ENCODE data around the gene SURF6. TPM values are rescaled to one million over a fixed set of nuclear protein-coding genes. Genes with fewer than 3 reads are reported as not detected.

The SURF6 gene
- total and polyA plus RNA-seq, 2 of the 8 experiments (the other 6 are each of a cell fraction or from before 2014, with no cell fraction given), result 6.1 to 23.7 TPM

DNA sequence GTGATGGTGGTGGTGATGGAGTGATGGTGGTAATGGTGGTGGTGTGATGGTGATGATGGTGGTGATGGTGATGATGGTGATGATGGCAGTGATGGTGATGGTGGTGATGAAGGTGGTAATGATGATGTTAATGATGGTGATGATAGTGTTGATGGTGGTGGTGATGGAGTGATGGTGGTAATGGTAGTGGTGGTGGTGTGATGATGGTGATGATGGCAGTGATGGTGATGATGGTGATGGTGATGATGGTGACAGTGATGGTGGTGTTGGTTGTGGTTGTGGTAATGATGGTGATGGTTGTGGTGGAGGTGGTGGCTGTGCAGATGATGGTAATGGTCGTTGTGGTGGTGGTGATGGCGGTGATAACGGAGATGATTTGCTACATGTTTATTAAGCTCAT, 47.5 kb upstream of the SURF6 start:
- WGBS, 2 experiments (ENCODE audit: extremely low coverage in 1 of 2, insufficient coverage in 1 of 2, insufficient read length in 1 of 2, insufficient replicate concordance in 2 of 2, low coverage in 1 of 2, low lambda C conversion rate in 2 of 2, missing lambda C conversion rate in 1 of 2), result 100% methylated on average over 3 of the region's 3 CpGs; no CpG with 5 or more reads in 1 of the 2 experiments
- Histone ChIP-seq H3K36me3 (ENCODE audit: control insufficient read depth in 2 of 4, insufficient read depth in 4 of 4, low read length in 3 of 4) (no peaks in the 10 kb centered on the region; a peak in 1 of 8 replicates), H3K79me1 (ENCODE audit: low read depth, low read length) (no peaks in the 10 kb centered on the region), H3K27me3 (replicated peaks in 1 of 4; ENCODE audit: control insufficient read depth in 3 of 4, extremely low read depth in 1 of 4, insufficient read depth in 3 of 4, low read length in 3 of 4) (peaks cover 0 to 2% (median under 1%) of the 10 kb centered on the region in 4 experiments; a peak in 3 of 7 replicates), H3K4ac (replicated peaks; ENCODE audit: insufficient read length, low read depth, low read length) (no peak overlapping the region), H2AFZ (ENCODE audit: low read length) (no peak overlapping the region), H2BK20ac (ENCODE audit: low read length) (no peak overlapping the region), H3K79me2 (ENCODE audit: control insufficient read depth in 1 of 2, insufficient read depth in 2 of 2, low read length in 2 of 2) (no peaks in the 10 kb centered on the region), H2BK5ac (ENCODE audit: low read depth, low read length) (no peak overlapping the region), H3K27ac (ENCODE audit: low read depth, low read length) (no peak overlapping the region), H2BK12ac (ENCODE audit: low read depth, low read length) (no peak overlapping the region), H4K91ac (replicated peaks; ENCODE audit: insufficient read length, low read length) (no peak overlapping the region), H3K4me1 (replicated peaks in 1 of 4; ENCODE audit: control insufficient read depth in 3 of 4, insufficient read depth in 4 of 4, low read length in 3 of 4) (no peaks in the 10 kb centered on the region; a peak in 1 of 7 replicates), H3K4me2 (ENCODE audit: insufficient read depth in 1 of 2, low read depth in 2 of 2, low read length in 2 of 2) (no peak overlapping the region), H3K9ac (replicated peaks in 1 of 4; ENCODE audit: extremely low read depth in 1 of 4, low read depth in 3 of 4, low read length in 3 of 4) (no peak overlapping the region), H4K20me1 (replicated peaks in 1 of 2; ENCODE audit: control insufficient read depth in 1 of 2, insufficient read depth in 2 of 2, low read length in 2 of 2) (peaks cover 0 to 15% of the 10 kb centered on the region in 2 experiments), H2AK5ac (ENCODE audit: low read depth, low read length) (no peak overlapping the region), H3K18ac (ENCODE audit: extremely low read depth, low read length) (no peak overlapping the region), H2BK120ac (replicated peaks; ENCODE audit: low read depth, low read length) (no peak overlapping the region), H3K4me3 (ENCODE audit: extremely low read depth in 1 of 4, insufficient read depth in 2 of 4, low read depth in 3 of 4, low read length in 4 of 4) (no peak overlapping the region), H3K23ac (ENCODE audit: insufficient read length) (no peak overlapping the region), H4K8ac (ENCODE audit: extremely low read depth, insufficient read depth, low read length) (no peak overlapping the region), H2BK15ac (ENCODE audit: low read length) (no peak overlapping the region), H3K14ac (ENCODE audit: insufficient read length) (no peak overlapping the region), H3K23me2 (ENCODE audit: low read depth, low read length) (peaks cover 16% of the 10 kb centered on the region; the same call in 1 of the 2 replicates), H3K56ac (replicated peaks; ENCODE audit: insufficient read length, low read depth, low read length) (peak overlapping the region; percentile 99), H3K9me3 (ENCODE audit: insufficient read depth in 2 of 2, low read depth in 1 of 2, low read length in 1 of 2) (peaks cover 0 to 11% of the 10 kb centered on the region in 2 experiments; a peak in 2 of 4 replicates), H4K5ac (ENCODE audit: insufficient read length, low read depth, low read length) (no peak overlapping the region)
- CTCF ChIA-PET (ENCODE audit: partially characterized antibody), result interaction anchor here (0.9 to 4.7 kb wide), 3 partner anchors 13 to 103 kb away, joined by 3 to 52 read pairs (median 3); no protein-coding TSS in a partner anchor
- POLR2A ChIA-PET (ENCODE audit: partially characterized antibody), result no interaction called here
- DNase-seq (ENCODE audit: low read depth in 1 of 2, low spot score in 2 of 2) (no peak), FAIRE-seq (no peak)
- TF ChIP-seq, protein P1, sequence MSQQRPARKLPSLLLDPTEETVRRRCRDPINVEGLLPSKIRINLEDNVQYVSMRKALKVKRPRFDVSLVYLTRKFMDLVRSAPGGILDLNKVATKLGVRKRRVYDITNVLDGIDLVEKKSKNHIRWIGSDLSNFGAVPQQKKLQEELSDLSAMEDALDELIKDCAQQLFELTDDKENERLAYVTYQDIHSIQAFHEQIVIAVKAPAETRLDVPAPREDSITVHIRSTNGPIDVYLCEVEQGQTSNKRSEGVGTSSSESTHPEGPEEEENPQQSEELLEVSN (IDR thresholded peaks at IDR 0.05), result no peak
- TF ChIP-seq SP4 (IDR thresholded peaks at IDR 0.05; ENCODE audit: low read length) (no peak), SIX5 (IDR thresholded peaks at IDR 0.05; ENCODE audit: low read depth, low read length) (no peak), CREB1 (IDR thresholded peaks at IDR 0.05) (no peak), JUN (IDR thresholded peaks at IDR 0.05; ENCODE audit: low read depth, low read length) (no peak), SP2 (IDR thresholded peaks at IDR 0.05; ENCODE audit: low read length) (no peak), RNF2 (IDR thresholded peaks at IDR 0.05; ENCODE audit: borderline replicate concordance, low read depth, low read length, missing control alignments, poor library complexity, severe bottlenecking) (no peak), EP300 (IDR thresholded peaks at IDR 0.05; ENCODE audit: borderline replicate concordance in 1 of 2, low read depth in 2 of 2, low read length in 2 of 2) (no peak), POLR2A (IDR thresholded peaks at IDR 0.05; ENCODE audit: control extremely low read depth in 1 of 2, low read depth in 2 of 2, low read length in 2 of 2) (no peak)
